ENCODE measurements around the gene XPR1. TPM values are rescaled to one million over a fixed set of nuclear protein-coding genes. Genes with fewer than 3 reads are reported as not detected.
"Not testable (repeated sequence)": the region's sequence is repeated elsewhere in the genome, so short reads cannot be mapped to it uniquely, and the experiment has no call there.

The XPR1 gene
- total RNA-seq, 1 experiment from 2014 or later: 16.8 TPM

DNA sequence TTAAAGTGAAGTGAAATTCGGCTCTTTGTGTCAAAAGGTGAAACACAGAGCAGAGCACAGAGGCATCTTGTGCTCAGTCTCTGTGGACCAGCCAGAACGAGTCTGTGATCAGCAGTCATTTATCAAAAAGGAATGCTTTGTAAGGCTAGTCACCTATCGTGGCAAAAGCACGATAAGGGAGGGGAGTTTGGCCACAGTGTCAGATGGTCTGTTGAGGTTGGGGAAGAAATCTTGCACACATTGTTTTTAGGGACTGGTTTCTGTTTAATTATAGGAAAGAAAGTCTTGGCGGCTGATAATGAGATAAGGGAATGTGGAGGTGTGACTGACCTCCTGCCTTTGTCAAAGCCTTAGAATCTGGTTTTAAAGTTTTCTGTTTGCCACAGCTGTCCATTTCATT is 222.6 kb downstream of the XPR1 start:
- ChIA-PET CTCF (no interaction called here), POLR2A (ENCODE audit: unreplicated experiment) (no interaction called here)
- no peak overlapping the region for H2AFZ ChIP-seq
- no peaks in the 10 kb centered on the region for H3F3A ChIP-seq (ENCODE audit: insufficient read depth, low read depth)
- H3K9me2 ChIP-seq (ENCODE audit: insufficient read depth): no peaks in the 10 kb centered on the region
- no peaks in the 10 kb centered on the region for H4K20me1 ChIP-seq (ENCODE audit: insufficient read depth)
- H3K27ac ChIP-seq: no peak overlapping the region
- H3K4me1 ChIP-seq (replicated peaks; ENCODE audit: insufficient read depth): no peaks in the 10 kb centered on the region
- TF ChIP-seq CTCF (conservative IDR thresholded peaks at IDR 0.05) (no peak), EZH2 (IDR thresholded peaks at IDR 0.05; ENCODE audit: low read depth) (no peak)
- H3K4me3 ChIP-seq: no peak overlapping the region
- no TSS peak for BruUV-seq (replicated peaks)
- no peaks in the 10 kb centered on the region for H3K36me3 ChIP-seq (ENCODE audit: low read depth)
- no peaks in the 10 kb centered on the region for H3K27me3 ChIP-seq (ENCODE audit: insufficient read depth, low read depth)
- intact Hi-C loops (cut with micrococcal nuclease; ENCODE audit: unreplicated experiment): no loop called here
- DNase-seq: no peak
- no peak overlapping the region for H3K4me2 ChIP-seq
- no peaks in the 10 kb centered on the region for H3K79me2 ChIP-seq (ENCODE audit: low read depth)
- no peaks in the 10 kb centered on the region for H3K9me3 ChIP-seq (ENCODE audit: insufficient read depth, low read depth)

DNA sequence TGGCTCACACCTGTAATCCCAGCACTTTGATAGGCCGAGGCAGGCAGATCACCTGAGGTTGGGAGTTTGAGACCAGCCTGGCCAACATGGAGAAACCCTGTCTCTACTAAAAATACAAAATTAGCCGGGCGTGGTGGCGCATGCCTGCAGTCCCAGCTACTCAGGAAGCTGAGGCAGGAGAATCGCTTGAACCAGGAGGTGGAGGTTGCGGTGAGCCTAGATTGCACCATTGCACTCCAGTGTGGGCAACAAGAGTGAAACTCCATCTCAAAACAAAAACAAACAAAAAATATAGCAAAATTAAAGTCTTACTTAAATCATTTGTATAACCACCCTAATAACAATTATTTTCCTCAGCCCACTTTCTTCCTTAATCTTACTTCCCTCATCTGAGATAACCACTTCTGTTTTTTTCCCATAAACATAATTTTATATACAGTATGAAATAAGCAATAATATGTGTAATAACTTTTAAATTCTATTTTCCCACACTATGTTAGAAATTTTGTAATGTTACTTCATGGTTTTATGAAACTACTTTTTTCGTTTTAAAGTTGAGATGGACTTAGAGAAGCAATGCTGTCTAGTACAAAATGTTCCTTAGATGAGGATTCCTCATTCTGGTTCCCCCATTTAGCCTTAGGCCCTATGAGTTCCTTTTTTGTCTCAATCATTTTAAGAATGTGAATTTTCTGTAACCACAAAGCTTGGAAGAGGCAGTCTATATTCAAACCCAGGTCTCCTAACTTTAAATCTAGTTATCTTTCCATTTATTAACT is 226.3 kb downstream of the XPR1 start:
- H3K4me2 ChIP-seq; CTCF ChIA-PET; H3K36me3 ChIP-seq (ENCODE audit: low read depth); DNase-seq; intact Hi-C loops (cut with micrococcal nuclease; ENCODE audit: unreplicated experiment); H3K27ac ChIP-seq; H3K27me3 ChIP-seq (ENCODE audit: insufficient read depth, low read depth); POLR2A ChIA-PET (ENCODE audit: unreplicated experiment); H3K4me3 ChIP-seq; H3K79me2 ChIP-seq (ENCODE audit: low read depth); H3K9me2 ChIP-seq (ENCODE audit: insufficient read depth); H3K9me3 ChIP-seq (ENCODE audit: insufficient read depth, low read depth); H4K20me1 ChIP-seq (ENCODE audit: insufficient read depth); H3F3A ChIP-seq (ENCODE audit: insufficient read depth, low read depth); BruUV-seq (replicated peaks); H2AFZ ChIP-seq; H3K4me1 ChIP-seq (replicated peaks; ENCODE audit: insufficient read depth): not testable (repeated sequence)

DNA sequence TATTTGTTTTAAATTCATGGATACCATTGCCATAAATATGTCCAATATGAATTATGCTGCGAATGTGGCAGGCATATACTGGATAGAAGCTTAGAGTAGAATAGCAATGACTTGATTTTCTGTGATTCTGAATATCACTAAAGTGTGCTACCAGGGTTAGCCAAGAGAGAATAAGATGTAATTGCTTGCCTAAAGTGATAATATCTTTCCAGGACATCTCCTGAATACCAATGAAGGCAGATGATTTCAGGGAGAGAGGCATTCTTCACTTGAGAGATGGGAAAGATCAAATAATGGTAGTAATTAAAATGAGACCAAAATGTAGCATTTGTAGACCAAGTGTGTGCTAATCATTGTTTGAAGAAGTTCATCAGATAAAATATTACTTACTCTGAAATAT is 227.5 kb downstream of the XPR1 start:
- TF ChIP-seq CTCF (conservative IDR thresholded peaks at IDR 0.05) (no peak), EZH2 (IDR thresholded peaks at IDR 0.05; ENCODE audit: low read depth) (no peak)
- Histone ChIP-seq H3F3A (ENCODE audit: insufficient read depth, low read depth) (no peaks in the 10 kb centered on the region), H3K9me2 (ENCODE audit: insufficient read depth) (no peaks in the 10 kb centered on the region), H3K79me2 (ENCODE audit: low read depth) (no peaks in the 10 kb centered on the region), H2AFZ (no peak overlapping the region), H3K27me3 (ENCODE audit: insufficient read depth, low read depth) (no peaks in the 10 kb centered on the region), H3K36me3 (ENCODE audit: low read depth) (no peaks in the 10 kb centered on the region), H3K9me3 (ENCODE audit: insufficient read depth, low read depth) (no peaks in the 10 kb centered on the region), H3K4me2 (no peak overlapping the region), H3K4me1 (replicated peaks; ENCODE audit: insufficient read depth) (no peaks in the 10 kb centered on the region), H4K20me1 (ENCODE audit: insufficient read depth) (no peaks in the 10 kb centered on the region), H3K27ac (no peak overlapping the region), H3K4me3 (no peak overlapping the region)
- DNase-seq: no peak
- intact Hi-C loops (cut with micrococcal nuclease; ENCODE audit: unreplicated experiment): no loop called here
- ChIA-PET POLR2A (ENCODE audit: unreplicated experiment) (no interaction called here), CTCF (no interaction called here)
- no TSS peak for BruUV-seq (replicated peaks)

DNA sequence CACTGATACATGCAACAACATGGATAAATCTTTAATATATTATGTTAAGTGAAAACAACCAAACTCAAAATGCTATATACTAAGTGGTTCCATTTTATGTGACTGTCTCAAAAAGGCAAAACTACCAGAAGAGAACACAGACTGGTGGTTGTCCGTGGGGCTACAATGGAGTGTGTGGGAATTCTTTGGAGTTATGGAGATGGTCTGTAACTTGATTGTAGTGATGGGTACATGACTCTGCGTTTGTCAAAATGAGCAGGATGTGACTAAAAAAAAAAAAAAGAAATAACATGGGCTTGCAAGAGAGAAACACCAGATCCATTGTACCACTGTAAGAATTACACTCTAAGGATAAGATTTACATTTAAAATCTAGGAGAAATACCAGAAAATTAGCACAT is 228.7 kb downstream of the XPR1 start:
- no peaks in the 10 kb centered on the region for H3K4me1 ChIP-seq (replicated peaks; ENCODE audit: insufficient read depth)
- POLR2A ChIA-PET (ENCODE audit: unreplicated experiment): no interaction called here
- CTCF ChIA-PET: no interaction called here
- no peaks in the 10 kb centered on the region for H3K36me3 ChIP-seq (ENCODE audit: low read depth)
- TF ChIP-seq CTCF (conservative IDR thresholded peaks at IDR 0.05): no peak
- no peak for TF ChIP-seq EZH2 (IDR thresholded peaks at IDR 0.05; ENCODE audit: low read depth)
- no peak overlapping the region for H3K4me3 ChIP-seq
- intact Hi-C loops (cut with micrococcal nuclease; ENCODE audit: unreplicated experiment): loop anchor here (5.0 to 10.0 kb wide), 4 partner anchors 228 to 1156 kb away; partner anchors contain the start of gene XPR1
- no peaks in the 10 kb centered on the region for H3K9me2 ChIP-seq (ENCODE audit: insufficient read depth)
- no peaks in the 10 kb centered on the region for H3F3A ChIP-seq (ENCODE audit: insufficient read depth, low read depth)
- H3K79me2 ChIP-seq (ENCODE audit: low read depth): no peaks in the 10 kb centered on the region
- no peaks in the 10 kb centered on the region for H3K27me3 ChIP-seq (ENCODE audit: insufficient read depth, low read depth)
- no peak overlapping the region for H3K27ac ChIP-seq
- H3K4me2 ChIP-seq: no peak overlapping the region
- H2AFZ ChIP-seq: no peak overlapping the region
- BruUV-seq (replicated peaks): no TSS peak
- H3K9me3 ChIP-seq (ENCODE audit: insufficient read depth, low read depth): no peaks in the 10 kb centered on the region
- no peak for DNase-seq
- no peaks in the 10 kb centered on the region for H4K20me1 ChIP-seq (ENCODE audit: insufficient read depth)

Measured in PC-9 (cell line).